ENCODE measurements around the gene ADGRA1.
"Not testable (repeated sequence)": the region's sequence is repeated elsewhere in the genome, so short reads cannot be mapped to it uniquely, and the experiment has no call there.

DNA sequence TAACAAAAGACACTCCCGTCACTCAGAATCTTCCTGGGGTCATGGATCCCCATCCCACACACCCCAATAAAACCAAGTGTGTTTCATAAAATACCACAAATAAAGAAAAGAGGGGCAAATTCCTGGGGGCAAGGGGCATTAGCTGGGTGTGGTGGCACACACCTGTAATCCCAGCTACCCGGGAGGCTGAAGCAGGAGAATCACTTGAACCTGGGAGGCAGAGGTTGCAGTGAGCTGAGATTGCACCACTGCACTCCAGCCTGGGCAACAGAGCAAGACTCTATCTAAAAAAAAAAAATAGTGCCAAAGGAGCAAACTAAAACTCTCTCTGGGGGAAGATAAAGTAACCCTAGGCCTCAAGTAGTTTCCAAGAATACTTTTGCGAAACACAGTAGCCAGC, 63.3 kb downstream of the ADGRA1 start:
- TF ChIP-seq, protein P1, sequence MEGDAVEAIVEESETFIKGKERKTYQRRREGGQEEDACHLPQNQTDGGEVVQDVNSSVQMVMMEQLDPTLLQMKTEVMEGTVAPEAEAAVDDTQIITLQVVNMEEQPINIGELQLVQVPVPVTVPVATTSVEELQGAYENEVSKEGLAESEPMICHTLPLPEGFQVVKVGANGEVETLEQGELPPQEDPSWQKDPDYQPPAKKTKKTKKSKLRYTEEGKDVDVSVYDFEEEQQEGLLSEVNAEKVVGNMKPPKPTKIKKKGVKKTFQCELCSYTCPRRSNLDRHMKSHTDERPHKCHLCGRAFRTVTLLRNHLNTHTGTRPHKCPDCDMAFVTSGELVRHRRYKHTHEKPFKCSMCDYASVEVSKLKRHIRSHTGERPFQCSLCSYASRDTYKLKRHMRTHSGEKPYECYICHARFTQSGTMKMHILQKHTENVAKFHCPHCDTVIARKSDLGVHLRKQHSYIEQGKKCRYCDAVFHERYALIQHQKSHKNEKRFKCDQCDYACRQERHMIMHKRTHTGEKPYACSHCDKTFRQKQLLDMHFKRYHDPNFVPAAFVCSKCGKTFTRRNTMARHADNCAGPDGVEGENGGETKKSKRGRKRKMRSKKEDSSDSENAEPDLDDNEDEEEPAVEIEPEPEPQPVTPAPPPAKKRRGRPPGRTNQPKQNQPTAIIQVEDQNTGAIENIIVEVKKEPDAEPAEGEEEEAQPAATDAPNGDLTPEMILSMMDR (IDR thresholded peaks at IDR 0.05), result not testable (repeated sequence)
- not testable (repeated sequence) for TF ChIP-seq POLR2A (IDR thresholded peaks at IDR 0.05)
